WERI-Rb-1 (cell line): ENCODE measurements around the gene GRIA2.

Experiments
- DNase-seq: peaks from one replicate; pipeline ENCODE4 v3.0.0-alpha.2; 2020
- H3K27ac ChIP-seq: fragments of 250-450 bp; sonication (Bioruptor Pico); 2 replicates; pipeline ENCODE4 v1.5.1; 2020; ENCODE audit warnings: mild to moderate bottlenecking, moderate library complexity
- H3K27me3 ChIP-seq: fragments of 250-450 bp; sonication (Bioruptor Pico); 2 replicates; pipeline ENCODE4 v1.5.1; 2021; ENCODE audit warnings: mild to moderate bottlenecking, low read depth, moderate library complexity; ENCODE audit not compliant: insufficient read depth, severe bottlenecking
- H3K36me3 ChIP-seq: fragments of 250-450 bp; sonication (Bioruptor Pico); 2 replicates; pipeline ENCODE4 v1.5.1; 2020; ENCODE audit warnings: mild to moderate bottlenecking, moderate library complexity
- H3K4me3 ChIP-seq: 2 replicates; pipeline ENCODE4 v1.5.1; 2011; ENCODE audit warnings: low read depth, mild to moderate bottlenecking, control low read depth, low read length
- H3K9me3 ChIP-seq: fragments of 250-450 bp; sonication (Bioruptor Pico); 2 replicates; pipeline ENCODE4 v1.5.1; 2021; ENCODE audit warnings: mild to moderate bottlenecking, moderate library complexity; ENCODE audit not compliant: severe bottlenecking
- CTCF ChIP-seq: IDR thresholded peaks from 2 replicates; pipeline ENCODE4 v1.5.1; 2011; ENCODE audit warnings: low read depth, mild to moderate bottlenecking, control low read depth, inconsistent platforms, low read length

Gene GRIA2

GRCh38 chr4:157372567-157372966 is 152.0 kb downstream of the GRIA2 start:
- TF ChIP-seq CTCF, result no peak
- Histone ChIP-seq H3K36me3 (no peaks in the 10 kb centered on the region), H3K27me3 (no peaks in the 10 kb centered on the region), H3K9me3 (no peaks in the 10 kb centered on the region), H3K4me3 (no peak overlapping the region), H3K27ac (no peak overlapping the region)
- DNase-seq, result no peak

- no peak for TF ChIP-seq CTCF
- Histone ChIP-seq H3K36me3 (no peaks in the 10 kb centered on the region), H3K9me3 (no peaks in the 10 kb centered on the region), H3K4me3 (no peak overlapping the region), H3K27me3 (no peaks in the 10 kb centered on the region), H3K27ac (no peak overlapping the region)
- DNase-seq, result no peak
These were observed 169.2 kb downstream of the GRIA2 start for GRCh38 chr4:157389741-157390140.

- DNase-seq, result no peak
- no peak overlapping the region for H3K4me3 ChIP-seq
- TF ChIP-seq CTCF, result no peak
- H3K9me3 ChIP-seq, result no peaks in the 10 kb centered on the region
- no peak overlapping the region for H3K27ac ChIP-seq
- no peaks in the 10 kb centered on the region for H3K36me3 ChIP-seq
- H3K27me3 ChIP-seq, result no peaks in the 10 kb centered on the region
These were observed 184.5 kb downstream of the GRIA2 start for GRCh38 chr4:157405070-157405469.
